Erythroblast (primary cell): ENCODE measurements around the gene ERN2.

ENCODE experiments used
- GATA1 ChIP-seq: IDR thresholded peaks from 2 replicates; pipeline ENCODE4 v1.6.1; 2011; ENCODE audit warnings: low read depth, mild to moderate bottlenecking, control low read depth, low read length, moderate library complexity
- POLR2A ChIP-seq: IDR thresholded peaks from 2 replicates; pipeline ENCODE4 v1.6.1; 2011; ENCODE audit warnings: mild to moderate bottlenecking, low read length

DNA sequence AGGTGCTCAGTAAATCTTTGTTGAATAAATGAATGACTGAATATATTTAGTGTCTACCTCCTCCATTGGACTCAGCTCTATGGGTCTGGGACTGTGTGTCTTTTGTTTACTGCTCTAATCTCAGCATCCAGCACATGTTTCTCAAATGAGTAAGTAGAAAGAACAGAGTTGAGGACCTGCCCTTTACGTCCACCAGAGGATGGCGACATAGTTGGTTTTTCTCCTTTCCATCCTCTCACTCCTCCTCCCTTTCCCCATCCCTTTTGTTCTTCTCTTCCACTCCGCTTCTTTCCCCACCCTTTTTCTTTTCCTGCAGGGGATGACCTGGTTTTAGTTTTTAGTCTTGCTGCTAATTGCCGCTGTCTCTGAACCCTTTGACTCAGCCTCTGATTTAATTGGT is 29.7 kb upstream of the ERN2 start:
- TF ChIP-seq POLR2A (no peak), GATA1 (no peak)
